H9 (cell line): ENCODE measurements around the gene LATS2. TPM values are rescaled to one million over a fixed set of nuclear protein-coding genes. Genes with fewer than 3 reads are reported as not detected.

Experiments
- DNase-seq: peaks from one replicate; pipeline ENCODE4 v3.0.0-alpha.2; 2017
- H2AFZ ChIP-seq: one replicate; pipeline ENCODE4 v1.6.1; 2013; ENCODE audit warnings: mild to moderate bottlenecking, low read length, control low read depth, moderate library complexity
- H2AK5ac ChIP-seq: 2 replicates; pipeline ENCODE4 v1.6.1; 2013; ENCODE audit warnings: low read length, control low read depth, mixed read lengths; ENCODE audit not compliant: insufficient read length
- H2BK120ac ChIP-seq: one replicate; pipeline ENCODE4 v1.6.1; 2013; ENCODE audit warnings: low read depth, mild to moderate bottlenecking, low read length, control low read depth, inconsistent platforms; ENCODE audit not compliant: poor library complexity, severe bottlenecking
- H2BK12ac ChIP-seq: 2 replicates; pipeline ENCODE4 v1.6.1; 2013; ENCODE audit warnings: low read length, control low read depth, mixed read lengths, low read depth; ENCODE audit not compliant: insufficient read length
- H2BK15ac ChIP-seq: 2 replicates; pipeline ENCODE4 v1.6.1; 2013; ENCODE audit warnings: low read depth, low read length, control low read depth
- H2BK20ac ChIP-seq: one replicate; pipeline ENCODE4 v1.6.1; 2013; ENCODE audit warnings: low read depth, mild to moderate bottlenecking, low read length, control low read depth, inconsistent platforms; ENCODE audit not compliant: poor library complexity, severe bottlenecking
- H2BK5ac ChIP-seq: 2 replicates; pipeline ENCODE4 v1.6.1; 2013; ENCODE audit warnings: low read length, control low read depth, mixed read lengths; ENCODE audit not compliant: insufficient read length
- H3K14ac ChIP-seq: 2 replicates; pipeline ENCODE4 v1.6.1; 2013; ENCODE audit warnings: low read length, control low read depth; ENCODE audit not compliant: insufficient read depth
- H3K18ac ChIP-seq: 2 replicates; pipeline ENCODE4 v1.6.1; 2013; ENCODE audit warnings: low read depth, mild to moderate bottlenecking, mixed read lengths, low read length, control low read depth; ENCODE audit not compliant: insufficient read length
- H3K23ac ChIP-seq: 2 replicates; pipeline ENCODE4 v1.6.1; 2013; ENCODE audit warnings: low read length, control low read depth, mixed read lengths, low read depth; ENCODE audit not compliant: insufficient read length
- H3K23me2 ChIP-seq: 2 replicates; pipeline ENCODE4 v1.6.1; 2013; ENCODE audit warnings: low read depth, mild to moderate bottlenecking, mixed read lengths, low read length, control low read depth; ENCODE audit not compliant: insufficient read length, poor library complexity, severe bottlenecking
- H3K27ac ChIP-seq: 2 replicates; pipeline ENCODE4 v1.5.1; 2013; ENCODE audit warnings: low read length, control low read depth, mixed read lengths, low read depth; ENCODE audit not compliant: insufficient read length
- H3K27me3 ChIP-seq: 2 replicates; pipeline ENCODE4 v1.6.1; 2013; ENCODE audit warnings: low read length, control low read depth, inconsistent platforms; ENCODE audit not compliant: insufficient read depth
- H3K4ac ChIP-seq: 2 replicates; pipeline ENCODE4 v1.6.1; 2013; ENCODE audit warnings: low read depth, mild to moderate bottlenecking, control low read depth, inconsistent platforms, low read length, moderate library complexity
- H3K4me1 ChIP-seq: 2 replicates; pipeline ENCODE4 v1.6.1; 2013; ENCODE audit warnings: low read length, control low read depth, inconsistent platforms; ENCODE audit not compliant: insufficient read depth
- H3K4me2 ChIP-seq: 2 replicates; pipeline ENCODE4 v1.6.1; 2013; ENCODE audit warnings: low read length, control low read depth, mixed read lengths; ENCODE audit not compliant: insufficient read length, insufficient read depth
- H3K56ac ChIP-seq: 2 replicates; pipeline ENCODE4 v1.6.1; 2013; ENCODE audit warnings: low read depth, mild to moderate bottlenecking, mixed read lengths, low read length, control low read depth; ENCODE audit not compliant: insufficient read length
- H3K79me1 ChIP-seq: 2 replicates; pipeline ENCODE4 v1.6.1; 2013; ENCODE audit warnings: low read depth, mild to moderate bottlenecking, moderate library complexity, low read length, control low read depth, inconsistent platforms; ENCODE audit not compliant: insufficient read depth, poor library complexity, severe bottlenecking
- H3K79me2 ChIP-seq: 2 replicates; pipeline ENCODE4 v1.6.1; 2013; ENCODE audit warnings: low read length, control low read depth, inconsistent platforms; ENCODE audit not compliant: insufficient read depth
- H3K9ac ChIP-seq: 2 replicates; pipeline ENCODE4 v1.6.1; 2013; ENCODE audit warnings: low read length, control low read depth, mixed read lengths; ENCODE audit not compliant: insufficient read length; ENCODE audit errors: extremely low read depth
- H3K9me3 ChIP-seq: one replicate; pipeline ENCODE4 v1.6.1; 2013; ENCODE audit warnings: low read depth, low read length, inconsistent platforms; ENCODE audit not compliant: control insufficient read depth
- H3T11ph ChIP-seq: one replicate; pipeline ENCODE4 v1.6.1; 2013; ENCODE audit warnings: mild to moderate bottlenecking, low read length, control low read depth, inconsistent platforms
- H4K20me1 ChIP-seq: one replicate; pipeline ENCODE4 v1.6.1; 2013; ENCODE audit not compliant: control insufficient read depth, insufficient read length, insufficient read depth
- H4K5ac ChIP-seq: 2 replicates; pipeline ENCODE4 v1.6.1; 2013; ENCODE audit warnings: low read depth, mild to moderate bottlenecking, mixed read lengths, low read length, control low read depth; ENCODE audit not compliant: insufficient read length
- H4K8ac ChIP-seq: replicated peaks from 2 replicates; pipeline ENCODE4 v1.6.1; 2013; ENCODE audit warnings: low read length, control low read depth, mixed read lengths, low read depth; ENCODE audit not compliant: insufficient read length
- H4K91ac ChIP-seq: 2 replicates; pipeline ENCODE4 v1.6.1; 2013; ENCODE audit warnings: low read depth, mild to moderate bottlenecking, moderate library complexity, mixed read lengths, low read length, control low read depth; ENCODE audit not compliant: insufficient read length
- H3K27ac Mint-ChIP-seq, 3 experiments: 2 replicates in 2 of 3; 3 replicates in 1 of 3; pipeline ENCODE4 v1.8.0; 2020 to 2021; ENCODE audit warnings: mixed read lengths in 3 of 3, mild to moderate bottlenecking in 1 of 3, moderate library complexity in 1 of 3
- H3K27me3 Mint-ChIP-seq: 2 replicates; pipeline ENCODE4 v1.8.0; 2021; ENCODE audit warnings: low read depth, mild to moderate bottlenecking, moderate library complexity, mixed read lengths
- H3K36me3 Mint-ChIP-seq, 3 experiments: 2 replicates in 2 of 3; 3 replicates in 1 of 3; pipeline ENCODE4 v1.8.0; 2020 to 2021; ENCODE audit warnings: low read depth in 3 of 3, mixed read lengths in 3 of 3; ENCODE audit not compliant: insufficient read depth in 1 of 3
- H3K4me1 Mint-ChIP-seq, 2 experiments: 2 replicates each; pipeline ENCODE4 v1.8.0; 2020; ENCODE audit warnings: mixed read lengths in 2 of 2
- H3K4me3 Mint-ChIP-seq, 2 experiments: 2 replicates in 1 of 2; 3 replicates in 1 of 2; pipeline ENCODE4 v1.8.0; 2020 to 2021; ENCODE audit warnings: mild to moderate bottlenecking in 2 of 2, mixed read lengths in 2 of 2, moderate library complexity in 1 of 2
- H3K9me3 Mint-ChIP-seq, 2 experiments: 2 replicates in 1 of 2; 3 replicates in 1 of 2; pipeline ENCODE4 v1.8.0; 2020; ENCODE audit warnings: mild to moderate bottlenecking in 2 of 2, mixed read lengths in 2 of 2, moderate library complexity in 1 of 2
- CTCF ChIP-seq: fragments of 200-600 bp; sonication (generic); conservative IDR thresholded peaks from 3 replicates; pipeline ENCODE4 v1.8.0; 2021; ENCODE audit warnings: antibody characterized with exemption, mild to moderate bottlenecking
- WGBS: extraction: QIAGEN DNeasy Blood & Tissue Kit; methylation state at CpG from one replicate; pipeline ENCODE4 v1.1.7; 2013; ENCODE audit warnings: missing lambda C conversion rate, low lambda C conversion rate, mixed read lengths; ENCODE audit not compliant: insufficient read length; ENCODE audit errors: extremely low coverage; 5-methylcytosine and 5-hydroxymethylcytosine counted together
- total RNA-seq: library from RNA; stranded (reverse); gene quantifications from 2 replicates; pipeline ENCODE4 v1.2.1, GENCODE V29; 2021

The LATS2 gene
- total RNA-seq, 1 experiment from 2014 or later, result 20.0 TPM

- DNase-seq, result no peak
- Histone ChIP-seq H2AFZ (no peak overlapping the region), H2BK15ac (no peak overlapping the region), H3K79me2 (no peaks in the 10 kb centered on the region), H3K9ac (no peak overlapping the region), H4K8ac (no peak overlapping the region), H3K79me1 (no peaks in the 10 kb centered on the region), H4K5ac (no peak overlapping the region), H2BK5ac (no peak overlapping the region), H3K23me2 (no peaks in the 10 kb centered on the region), H2BK12ac (no peak overlapping the region), H3T11ph (no peak overlapping the region), H3K18ac (no peak overlapping the region), H3K4ac (no peak overlapping the region), H3K14ac (no peak overlapping the region), H3K4me2 (no peak overlapping the region), H3K27ac (no peak overlapping the region), H2BK20ac (no peak overlapping the region), H3K56ac (no peak overlapping the region), H2AK5ac (no peak overlapping the region), H3K4me1 (no peaks in the 10 kb centered on the region), H4K91ac (no peak overlapping the region), H3K27me3 (no peaks in the 10 kb centered on the region), H3K9me3 (no peaks in the 10 kb centered on the region), H4K20me1 (no peaks in the 10 kb centered on the region), H3K23ac (no peak overlapping the region), H2BK120ac (no peak overlapping the region)
- no peak overlapping the region for H3K4me3 Mint-ChIP-seq
- H3K9me3 Mint-ChIP-seq, result no peaks in the 10 kb centered on the region
- no peaks in the 10 kb centered on the region; a peak in 1 of 7 replicates for H3K36me3 Mint-ChIP-seq
- no CpG with 5 or more reads among the region's 7 CpGs for WGBS
- H3K4me1 Mint-ChIP-seq, result peaks cover 12 to 16% of the 10 kb centered on the region in 2 experiments
- H3K27ac Mint-ChIP-seq, result peak overlapping the region in 1 of 3 experiments; percentile 11; a peak in 1 of 7 replicates
- no peaks in the 10 kb centered on the region for H3K27me3 Mint-ChIP-seq
- no peak for TF ChIP-seq CTCF
Measured at GRCh38 chr13:21109168-21109567, 47.8 kb upstream of the LATS2 start.
